OCI-LY1 (cell line): ENCODE results near the gene ZNF319.
"Not testable (repeated sequence)": the region's sequence is repeated elsewhere in the genome, so short reads cannot be mapped to it uniquely, and the experiment has no call there.

Experiments
- H2AFZ ChIP-seq: fragments of 200-600 bp; sonication (generic), shearing (Covaris generic); 2 replicates; pipeline ENCODE4 v1.6.0; 2014; ENCODE audit warnings: antibody characterized with exemption, mild to moderate bottlenecking, low read length
- H3F3A ChIP-seq: fragments of 200-600 bp; sonication (generic), shearing (Covaris generic); 2 replicates; pipeline ENCODE4 v1.6.0; 2014; ENCODE audit warnings: mild to moderate bottlenecking, antibody characterized with exemption, low read length, moderate library complexity; ENCODE audit not compliant: insufficient read depth
- H3K27ac ChIP-seq: fragments of 200-600 bp; sonication (generic); 2 replicates; pipeline ENCODE4 v1.5.1; 2014; ENCODE audit warnings: low read length, mixed run types, mild to moderate bottlenecking, low read depth; ENCODE audit not compliant: poor library complexity, severe bottlenecking
- H3K27me3 ChIP-seq: fragments of 200-600 bp; sonication (generic); 2 replicates; pipeline ENCODE4 v1.6.0; 2014; ENCODE audit warnings: antibody characterized with exemption, mild to moderate bottlenecking, low read length, moderate library complexity; ENCODE audit not compliant: insufficient read depth
- H3K36me3 ChIP-seq: fragments of 200-600 bp; sonication (generic); 2 replicates; pipeline ENCODE4 v1.6.1; 2014; ENCODE audit warnings: mild to moderate bottlenecking, antibody characterized with exemption, low read length, moderate library complexity, mixed read lengths; ENCODE audit not compliant: insufficient read depth
- H3K4me1 ChIP-seq: fragments of 200-600 bp; sonication (generic); 2 replicates; pipeline ENCODE4 v1.5.1; 2014; ENCODE audit warnings: mild to moderate bottlenecking, low read length, moderate library complexity; ENCODE audit not compliant: insufficient read depth, severe bottlenecking
- H3K4me2 ChIP-seq: fragments of 200-600 bp; sonication (generic), shearing (Covaris generic); 2 replicates; pipeline ENCODE4 v1.6.1; 2014; ENCODE audit warnings: low read length
- H3K4me3 ChIP-seq: fragments of 200-600 bp; sonication (generic); 2 replicates; pipeline ENCODE4 v1.5.1; 2014; ENCODE audit warnings: low read length, low read depth, mild to moderate bottlenecking, mixed read lengths; ENCODE audit not compliant: poor library complexity, severe bottlenecking
- H3K79me2 ChIP-seq: fragments of 200-600 bp; shearing (Covaris generic); 2 replicates; pipeline ENCODE4 v1.6.1; 2016; ENCODE audit warnings: mixed run types, low read length, mixed read lengths; ENCODE audit not compliant: insufficient read depth
- H3K9ac ChIP-seq: fragments of 200-600 bp; sonication (generic), shearing (Covaris generic); 2 replicates; pipeline ENCODE4 v1.6.1; 2014; ENCODE audit warnings: mild to moderate bottlenecking, low read length, mixed read lengths
- H3K9me2 ChIP-seq: fragments of 200-600 bp; sonication (generic), shearing (Covaris generic); 2 replicates; pipeline ENCODE4 v1.6.1; 2014; ENCODE audit warnings: low read depth, mild to moderate bottlenecking, low read length, mixed read lengths
- H3K9me3 ChIP-seq: fragments of 200-600 bp; shearing (Covaris generic); 2 replicates; pipeline ENCODE4 v1.6.1; 2014; ENCODE audit warnings: low read length, mixed read lengths
- H4K20me1 ChIP-seq: fragments of 200-600 bp; sonication (generic), shearing (Covaris generic); 2 replicates; pipeline ENCODE4 v1.6.0; 2016; ENCODE audit warnings: mild to moderate bottlenecking, low read length; ENCODE audit not compliant: insufficient read depth
- CTCF ChIP-seq: fragments of 200-600 bp; sonication (generic), shearing (Covaris generic); IDR thresholded peaks from 2 replicates; pipeline ENCODE4 v1.5.1; 2017; ENCODE audit warnings: mild to moderate bottlenecking, antibody characterized with exemption, low read length, moderate library complexity, mixed read lengths
- EZH2 ChIP-seq: fragments of 200-600 bp; sonication (generic), shearing (Covaris generic); IDR thresholded peaks from 2 replicates; pipeline ENCODE4 v1.8.0; 2017; ENCODE audit warnings: borderline replicate concordance, mixed run types, mild to moderate bottlenecking, antibody characterized with exemption, low read length, moderate library complexity, mixed read lengths

Gene ZNF319

GRCh38 chr16:57981636-57982035 lies 18.8 kb downstream of the ZNF319 start:
- Histone ChIP-seq H3K4me2 (no peak overlapping the region), H3K79me2 (no peaks in the 10 kb centered on the region), H3K27me3 (no peaks in the 10 kb centered on the region), H3K9me3 (no peaks in the 10 kb centered on the region), H2AFZ (no peak overlapping the region), H4K20me1 (no peaks in the 10 kb centered on the region), H3K4me3 (no peak overlapping the region), H3K27ac (no peak overlapping the region), H3K9ac (no peak overlapping the region), H3F3A (no peaks in the 10 kb centered on the region), H3K4me1 (no peaks in the 10 kb centered on the region), H3K36me3 (no peaks in the 10 kb centered on the region), H3K9me2 (no peaks in the 10 kb centered on the region)
- no peak for TF ChIP-seq EZH2
- no peak for TF ChIP-seq CTCF

GRCh38 chr16:57979006-57979585 lies 21.4 kb downstream of the ZNF319 start:
- H4K20me1 ChIP-seq: no peaks in the 10 kb centered on the region
- H2AFZ ChIP-seq: no peak overlapping the region
- H3K79me2 ChIP-seq: no peaks in the 10 kb centered on the region
- H3K9me2 ChIP-seq: no peaks in the 10 kb centered on the region
- H3K4me1 ChIP-seq: no peaks in the 10 kb centered on the region
- no peak overlapping the region for H3K4me2 ChIP-seq
- H3K36me3 ChIP-seq: no peaks in the 10 kb centered on the region
- no peaks in the 10 kb centered on the region for H3F3A ChIP-seq
- no peaks in the 10 kb centered on the region for H3K9me3 ChIP-seq
- H3K27me3 ChIP-seq: no peaks in the 10 kb centered on the region
- no peak overlapping the region for H3K4me3 ChIP-seq
- H3K27ac ChIP-seq: no peak overlapping the region
- TF ChIP-seq CTCF: no peak
- TF ChIP-seq EZH2: no peak
- no peak overlapping the region for H3K9ac ChIP-seq

- not testable (repeated sequence) for H3K4me2 ChIP-seq, H3K36me3 ChIP-seq, H3K9me2 ChIP-seq, H3K4me3 ChIP-seq, H3K9ac ChIP-seq, H3K27me3 ChIP-seq, H3K4me1 ChIP-seq, H3F3A ChIP-seq, H2AFZ ChIP-seq, H3K27ac ChIP-seq, H4K20me1 ChIP-seq, H3K9me3 ChIP-seq, H3K79me2 ChIP-seq
Measured at GRCh38 chr16:57978070-57978465, 22.4 kb downstream of the ZNF319 start.

GRCh38 chr16:57977418-57978069 lies 22.9 kb downstream of the ZNF319 start:
- H3K27ac ChIP-seq: no peak overlapping the region
- no peak overlapping the region for H3K4me2 ChIP-seq
- H3K9me2 ChIP-seq: no peaks in the 10 kb centered on the region
- H3K27me3 ChIP-seq: no peaks in the 10 kb centered on the region
- H3K79me2 ChIP-seq: no peaks in the 10 kb centered on the region
- TF ChIP-seq CTCF (no peak), EZH2 (no peak)
- H3K9me3 ChIP-seq: no peaks in the 10 kb centered on the region
- no peaks in the 10 kb centered on the region for H3F3A ChIP-seq
- H3K4me1 ChIP-seq: no peaks in the 10 kb centered on the region
- H2AFZ ChIP-seq: no peak overlapping the region
- no peaks in the 10 kb centered on the region for H3K36me3 ChIP-seq
- H3K9ac ChIP-seq: no peak overlapping the region
- H3K4me3 ChIP-seq: no peak overlapping the region
- no peaks in the 10 kb centered on the region for H4K20me1 ChIP-seq
